Measurements from ENCODE around the gene DIPK2A.

DNA sequence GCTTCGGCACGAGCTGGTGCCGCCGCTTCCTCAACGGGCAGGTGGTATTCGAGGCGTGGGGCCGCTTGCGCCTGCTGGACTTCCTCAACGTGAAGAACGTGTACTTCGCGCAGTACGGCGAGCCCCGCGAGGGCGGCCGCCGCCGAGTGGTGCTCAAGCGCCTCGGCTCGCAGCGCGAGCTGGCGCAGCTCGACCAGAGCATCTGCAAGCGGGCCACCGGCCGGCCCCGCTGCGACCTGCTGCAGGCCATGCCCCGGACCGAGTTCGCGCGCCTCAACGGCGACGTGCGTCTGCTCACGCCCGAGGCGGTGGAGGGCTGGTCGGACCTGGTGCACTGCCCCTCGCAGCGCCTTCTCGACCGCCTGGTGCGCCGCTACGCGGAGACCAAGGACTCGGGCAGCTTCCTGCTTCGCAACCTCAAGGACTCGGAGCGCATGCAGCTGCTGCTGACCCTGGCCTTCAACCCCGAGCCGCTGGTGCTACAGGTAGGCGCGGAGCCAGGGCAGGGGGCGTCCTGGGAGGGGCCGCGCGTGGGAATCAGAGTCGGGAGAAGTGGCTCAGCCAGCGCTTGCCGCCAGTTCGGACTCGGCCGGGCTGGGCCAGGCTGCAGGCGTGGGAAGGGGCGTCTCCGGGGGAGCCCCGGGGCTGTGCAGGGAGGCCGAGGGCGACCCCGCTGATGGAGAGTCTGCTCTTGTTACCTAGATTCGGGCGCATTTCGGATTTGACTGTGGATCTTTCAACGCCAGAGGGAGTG is 1.1 kb downstream of the DIPK2A start:
- TF ChIP-seq CTCF (IDR thresholded peaks at IDR 0.05; ENCODE audit: low read length), result peak; percentile 49
- TF ChIP-seq EZH2 (optimal IDR thresholded peaks at IDR 0.05; ENCODE audit: low read depth, low read length), result no peak
